Natural killer cell (primary cell): ENCODE data around the gene LRFN3. TPM values are rescaled to one million over a fixed set of nuclear protein-coding genes. Genes with fewer than 3 reads are reported as not detected.

Experiments used
- ATAC-seq, 3 donors: fragments of 150-1000 bp in 2 of 3; fragments of 200-7000 bp in 1 of 3; cut with Tn5 transposase; 1 replicate in 1 of 3; 2 replicates in 2 of 3; pipeline ENCODE4 v1.10.0; 2021; ENCODE audit warnings: mild to moderate bottlenecking in 2 of 3, moderate library complexity in 2 of 3
- DNase-seq, 2 donors: peaks; one replicate each; pipeline versions ENCODE4 v3.0.0 to v3.0.0-alpha.2; 2013 to 2021; ENCODE audit warnings: mixed read lengths in 1 of 2
- H3K27ac ChIP-seq: one replicate; pipeline ENCODE4 v1.5.1; 2013; ENCODE audit warnings: mild to moderate bottlenecking, low read length
- H3K27me3 ChIP-seq: one replicate; pipeline ENCODE4 v1.6.1; 2013; ENCODE audit warnings: low read length; ENCODE audit not compliant: control insufficient read depth, insufficient read depth
- H3K36me3 ChIP-seq: one replicate; pipeline ENCODE4 v1.6.1; 2013; ENCODE audit warnings: low read length; ENCODE audit not compliant: control insufficient read depth, insufficient read depth
- H3K4me1 ChIP-seq: one replicate; pipeline ENCODE4 v1.6.1; 2013; ENCODE audit warnings: low read length; ENCODE audit not compliant: control insufficient read depth, insufficient read depth
- H3K4me3 ChIP-seq: one replicate; pipeline ENCODE4 v1.5.1; 2013; ENCODE audit warnings: low read length
- H3K9me3 ChIP-seq: one replicate; pipeline ENCODE4 v1.6.1; 2013; ENCODE audit warnings: low read length; ENCODE audit not compliant: control insufficient read depth, insufficient read depth
- H3K27ac Mint-ChIP-seq, 2 donors: one replicate each; pipeline ENCODE4 v1.8.0; 2022; ENCODE audit warnings: mild to moderate bottlenecking in 2 of 2, mixed read lengths in 2 of 2, moderate library complexity in 1 of 2
- H3K27me3 Mint-ChIP-seq, 2 donors: one replicate each; pipeline ENCODE4 v1.8.0; 2022; ENCODE audit warnings: low read depth in 2 of 2, mixed read lengths in 2 of 2
- H3K36me3 Mint-ChIP-seq: one replicate; pipeline ENCODE4 v1.8.0; 2022; ENCODE audit warnings: mixed read lengths
- H3K4me1 Mint-ChIP-seq, 2 donors: one replicate each; pipeline ENCODE4 v1.8.0; 2022; ENCODE audit warnings: mixed read lengths in 2 of 2
- H3K4me3 Mint-ChIP-seq: one replicate; pipeline ENCODE4 v1.8.0; 2022; ENCODE audit warnings: mild to moderate bottlenecking, moderate library complexity, mixed read lengths
- H3K9me3 Mint-ChIP-seq, 2 donors: one replicate each; pipeline ENCODE4 v1.8.0; 2022; ENCODE audit warnings: mixed read lengths in 2 of 2
- WGBS: methylation state at CpG from one replicate; pipeline ENCODE4 v1.1.7; 2013; ENCODE audit warnings: missing lambda C conversion rate; ENCODE audit not compliant: insufficient coverage; 5-methylcytosine and 5-hydroxymethylcytosine counted together
- intact Hi-C: fragments of 100-400 bp; cut with micrococcal nuclease; formaldehyde crosslinking; loops from one replicate; pipeline ENCODE4 v1.14.2; 2022
- total RNA-seq, 4 donors: library from RNA; stranded (reverse); fragments of 120-200 nt in 1 of 4; gene quantifications; one replicate each; pipeline versions ENCODE4 v1.2.3 to v1.2.4, GENCODE V29; 2013 to 2022
- TF ChIP-seq, protein P1 (sequence below): fragments of 200-600 bp; IDR thresholded peaks from one replicate; pipeline ENCODE4 v1.8.0; 2022; ENCODE audit warnings: antibody characterized with exemption

Gene LRFN3
- total RNA-seq, 3 donors from 2014 or later (not counting 1 experiment from before 2014, with no cell fraction given), result 2.6 to 9.3 (median 3.2) TPM

DNA sequence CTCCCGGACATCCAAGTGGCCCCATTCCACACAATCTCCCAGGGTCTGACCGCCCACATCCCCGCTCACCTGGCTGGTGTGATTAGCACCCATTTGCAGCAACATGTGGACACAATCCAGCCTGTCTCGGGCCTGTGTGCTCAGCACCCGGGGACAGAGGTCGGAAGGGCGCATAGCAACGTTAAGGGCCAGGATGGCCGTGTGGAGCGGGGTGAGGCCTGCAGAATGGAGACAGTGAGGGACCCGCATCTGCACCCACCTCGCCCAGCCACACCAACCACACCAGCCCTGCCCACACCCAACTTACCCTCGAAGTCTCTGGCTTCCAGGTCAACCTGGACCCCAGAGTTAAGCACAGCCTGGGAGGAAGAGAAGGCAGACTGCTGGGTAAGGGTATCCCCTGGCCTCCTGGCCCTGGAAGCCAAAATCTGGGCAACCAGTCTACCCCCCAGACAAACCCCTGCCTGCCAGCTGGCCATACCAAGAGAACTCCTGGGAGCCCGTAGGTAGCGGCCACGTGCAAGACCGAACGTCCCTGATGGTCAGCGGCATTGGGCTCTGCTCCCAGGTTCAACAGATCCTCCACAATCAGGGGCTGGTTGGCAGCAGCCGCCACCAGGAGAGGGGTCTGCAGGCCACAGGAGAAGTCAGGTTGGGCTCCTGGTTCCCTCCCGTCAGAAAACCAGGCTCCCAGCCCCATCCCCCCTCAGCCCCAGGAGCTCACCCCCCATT lies 40.1 kb upstream of the LRFN3 start:
- peaks cover 38% of the 10 kb centered on the region for H3K4me1 ChIP-seq
- H3K9me3 Mint-ChIP-seq, result no peaks in the 10 kb centered on the region
- no peak for ATAC-seq
- H3K4me1 Mint-ChIP-seq, result peaks cover 18 to 40% of the 10 kb centered on the region in 2 donors
- H3K36me3 Mint-ChIP-seq, result peaks cover 7% of the 10 kb centered on the region
- no peak overlapping the region for H3K27ac ChIP-seq
- no peaks in the 10 kb centered on the region for H3K27me3 Mint-ChIP-seq
- H3K4me3 ChIP-seq, result no peak overlapping the region
- H3K4me3 Mint-ChIP-seq, result peak overlapping the region; percentile 61
- H3K27me3 ChIP-seq, result no peaks in the 10 kb centered on the region
- intact Hi-C loops, result no loop called here
- DNase-seq, result no peak
- WGBS, result 95% methylated on average over 21 of the region's 21 CpGs
- no peaks in the 10 kb centered on the region for H3K9me3 ChIP-seq
- H3K27ac Mint-ChIP-seq, result peak overlapping the region in 1 of 2 donors; percentile 73
- TF ChIP-seq, protein P1, sequence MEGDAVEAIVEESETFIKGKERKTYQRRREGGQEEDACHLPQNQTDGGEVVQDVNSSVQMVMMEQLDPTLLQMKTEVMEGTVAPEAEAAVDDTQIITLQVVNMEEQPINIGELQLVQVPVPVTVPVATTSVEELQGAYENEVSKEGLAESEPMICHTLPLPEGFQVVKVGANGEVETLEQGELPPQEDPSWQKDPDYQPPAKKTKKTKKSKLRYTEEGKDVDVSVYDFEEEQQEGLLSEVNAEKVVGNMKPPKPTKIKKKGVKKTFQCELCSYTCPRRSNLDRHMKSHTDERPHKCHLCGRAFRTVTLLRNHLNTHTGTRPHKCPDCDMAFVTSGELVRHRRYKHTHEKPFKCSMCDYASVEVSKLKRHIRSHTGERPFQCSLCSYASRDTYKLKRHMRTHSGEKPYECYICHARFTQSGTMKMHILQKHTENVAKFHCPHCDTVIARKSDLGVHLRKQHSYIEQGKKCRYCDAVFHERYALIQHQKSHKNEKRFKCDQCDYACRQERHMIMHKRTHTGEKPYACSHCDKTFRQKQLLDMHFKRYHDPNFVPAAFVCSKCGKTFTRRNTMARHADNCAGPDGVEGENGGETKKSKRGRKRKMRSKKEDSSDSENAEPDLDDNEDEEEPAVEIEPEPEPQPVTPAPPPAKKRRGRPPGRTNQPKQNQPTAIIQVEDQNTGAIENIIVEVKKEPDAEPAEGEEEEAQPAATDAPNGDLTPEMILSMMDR, result no peak
- peaks cover 50% of the 10 kb centered on the region for H3K36me3 ChIP-seq

DNA sequence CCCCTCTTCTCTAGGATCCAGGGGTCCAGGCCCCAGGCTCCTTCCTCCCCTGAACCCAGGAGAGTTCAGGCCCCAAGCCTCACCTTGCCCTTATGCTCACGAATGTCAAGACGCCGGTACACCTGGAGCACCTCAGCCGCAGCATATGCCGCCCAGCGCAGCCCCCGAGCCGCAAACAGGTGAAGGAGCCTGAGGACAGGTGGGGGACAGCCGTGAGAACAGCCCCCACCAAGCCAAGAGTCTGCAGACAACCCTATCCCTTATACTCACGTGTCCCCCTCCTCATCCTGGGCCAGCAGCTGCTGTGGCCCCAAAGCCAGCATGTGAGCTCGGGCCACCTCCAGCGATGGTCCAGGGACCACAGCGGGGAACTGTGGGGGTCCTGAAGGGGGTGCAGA lies 39.5 kb upstream of the LRFN3 start:
- H3K27ac Mint-ChIP-seq, result peak overlapping the region in 1 of 2 donors; percentile 31
- no peaks in the 10 kb centered on the region for H3K27me3 ChIP-seq
- H3K27ac ChIP-seq, result no peak overlapping the region
- H3K36me3 ChIP-seq, result peaks cover 48% of the 10 kb centered on the region
- H3K4me1 ChIP-seq, result peaks cover 44% of the 10 kb centered on the region
- H3K4me3 ChIP-seq, result no peak overlapping the region
- peaks cover 19 to 44% of the 10 kb centered on the region in 2 donors for H3K4me1 Mint-ChIP-seq
- 93% methylated on average over 13 of the region's 13 CpGs for WGBS
- H3K4me3 Mint-ChIP-seq, result no peak overlapping the region
- no peaks in the 10 kb centered on the region for H3K27me3 Mint-ChIP-seq
- no peaks in the 10 kb centered on the region for H3K9me3 ChIP-seq
- intact Hi-C loops, result no loop called here
- DNase-seq (no peak), ATAC-seq (no peak)
- TF ChIP-seq, protein P1, result no peak
- no peaks in the 10 kb centered on the region for H3K9me3 Mint-ChIP-seq
- peaks cover 7% of the 10 kb centered on the region for H3K36me3 Mint-ChIP-seq

DNA sequence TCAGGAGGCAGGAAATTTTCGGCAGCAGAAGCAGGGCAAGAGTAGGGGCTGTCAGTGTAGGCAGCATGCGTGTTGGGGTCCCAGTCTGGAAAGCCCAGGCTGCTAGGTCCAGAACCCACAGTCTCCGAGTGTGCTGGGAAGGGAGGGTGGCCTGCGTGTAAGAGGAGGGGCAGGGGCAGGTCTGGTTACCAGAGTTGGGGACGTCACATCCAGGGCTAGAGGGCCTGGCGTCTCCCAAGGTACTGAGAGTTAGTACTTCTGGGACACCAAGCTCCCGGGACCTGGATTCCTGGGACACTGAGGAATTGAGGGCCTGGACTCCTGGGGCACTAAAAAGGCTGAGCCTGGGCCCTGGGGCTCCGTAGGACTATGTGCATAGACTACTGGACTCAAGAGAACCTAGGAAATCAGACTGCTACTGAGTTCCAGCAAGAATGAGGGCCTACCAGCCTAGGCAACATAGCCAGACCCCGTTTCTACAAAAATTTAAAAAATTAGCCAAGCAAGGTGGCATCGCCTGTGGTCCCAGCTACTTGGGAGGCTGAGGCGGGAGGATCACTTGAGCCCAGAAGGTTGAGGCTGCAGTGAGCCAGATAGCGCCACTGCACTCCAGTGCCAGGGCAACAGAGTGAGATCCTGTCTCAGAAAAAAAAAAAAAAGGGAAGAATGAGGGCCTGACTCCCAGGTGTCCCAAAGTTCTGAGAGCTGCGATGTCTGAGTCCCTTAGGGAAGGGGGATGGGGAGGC lies 38.3 kb upstream of the LRFN3 start:
- peak overlapping the region; percentile 90 to 97 for H3K27ac Mint-ChIP-seq
- WGBS, result 90% methylated on average over 13 of the region's 13 CpGs
- H3K27ac ChIP-seq, result peak overlapping the region; percentile 97
- peak overlapping the region; percentile 92 for H3K4me3 Mint-ChIP-seq
- H3K4me3 ChIP-seq, result peak overlapping the region; percentile 74
- no peaks in the 10 kb centered on the region for H3K27me3 ChIP-seq
- peaks cover 1% of the 10 kb centered on the region for H3K36me3 Mint-ChIP-seq
- DNase-seq, result no peak
- peaks cover 25 to 56% of the 10 kb centered on the region in 2 donors for H3K4me1 Mint-ChIP-seq
- ATAC-seq, result no peak
- intact Hi-C loops, result no loop called here
- TF ChIP-seq, protein P1, result no peak
- no peaks in the 10 kb centered on the region for H3K27me3 Mint-ChIP-seq
- H3K36me3 ChIP-seq, result peaks cover 39% of the 10 kb centered on the region
- no peaks in the 10 kb centered on the region for H3K9me3 ChIP-seq
- peaks cover 56% of the 10 kb centered on the region for H3K4me1 ChIP-seq
- H3K9me3 Mint-ChIP-seq, result no peaks in the 10 kb centered on the region
